HG03066 (cell line): Measurements from ENCODE around the gene POGK.
"Not testable (repeated sequence)": the region's sequence is repeated elsewhere in the genome, so short reads cannot be mapped to it uniquely, and the experiment has no call there.

ENCODE experiments used
- ATAC-seq: cut with Tn5 transposase; IDR thresholded peaks from one replicate; pipeline ENCODE4 v1.9.1; 2021; ENCODE audit warnings: low read depth; ENCODE audit not compliant: unreplicated experiment

POGK gene

GRCh38 chr1:166852918-166853317, 13.6 kb downstream of the POGK start:
- ATAC-seq = no peak

DNA sequence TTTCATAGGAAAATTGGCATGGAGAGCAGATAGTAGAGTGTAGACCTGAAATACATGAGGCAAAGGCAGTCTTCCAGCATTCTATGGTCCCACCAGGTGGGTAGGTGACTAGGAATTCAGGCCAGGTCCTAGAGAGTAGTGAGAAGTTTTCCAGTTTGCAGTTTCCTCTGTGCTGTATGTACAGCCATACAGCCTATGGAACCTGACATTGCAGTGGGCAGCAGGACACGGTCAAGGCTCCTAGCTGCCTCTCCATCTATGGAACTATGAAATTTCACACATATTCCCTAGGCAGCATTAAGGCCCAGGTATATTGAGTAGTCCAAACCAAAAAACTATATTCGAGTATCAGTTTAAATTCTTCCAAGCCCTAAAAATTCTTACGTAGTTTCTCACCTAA, 16.3 kb downstream of the POGK start:
- ATAC-seq = no peak

DNA sequence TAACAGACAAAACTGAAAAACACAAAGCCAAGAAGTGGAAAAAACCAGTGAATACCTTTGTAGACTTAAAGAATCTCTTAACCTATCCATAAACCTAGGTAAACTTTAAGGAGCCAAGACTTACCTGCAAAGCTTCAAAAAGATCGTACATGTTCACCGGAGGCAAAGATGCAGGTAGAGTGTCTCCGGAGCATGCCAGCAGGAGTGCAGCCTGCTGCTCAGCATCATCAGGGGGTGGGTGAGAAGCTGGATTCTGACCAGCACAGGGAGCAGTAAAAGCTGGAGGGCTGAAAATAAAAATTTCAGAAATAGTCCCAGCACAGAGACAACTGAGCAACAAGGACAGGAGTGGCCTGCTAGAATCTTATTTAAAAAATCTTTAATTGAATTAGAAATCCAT, 18.7 kb downstream of the POGK start:
- no peak for ATAC-seq

GRCh38 chr1:166858726-166859419, 19.6 kb downstream of the POGK start:
- no peak for ATAC-seq

DNA sequence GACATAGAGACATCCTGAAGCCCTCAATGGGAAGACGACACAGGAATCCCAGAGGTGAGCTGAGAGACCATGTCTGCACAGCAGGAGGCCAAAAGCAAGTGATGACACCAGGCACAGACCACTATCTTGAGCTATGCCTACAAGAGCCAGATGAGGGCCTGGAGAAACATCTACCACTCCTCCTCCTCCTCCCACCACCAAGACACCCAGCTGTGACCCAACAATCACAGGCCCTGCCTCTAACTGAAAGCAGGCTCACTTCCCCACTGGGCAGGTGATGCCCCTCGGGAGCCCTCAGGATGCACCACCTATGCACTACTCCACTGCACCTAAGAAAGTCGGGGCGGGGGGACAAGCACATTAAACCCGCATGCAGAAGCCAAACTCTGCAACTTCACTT, 20.3 kb downstream of the POGK start:
- no peak for ATAC-seq

DNA sequence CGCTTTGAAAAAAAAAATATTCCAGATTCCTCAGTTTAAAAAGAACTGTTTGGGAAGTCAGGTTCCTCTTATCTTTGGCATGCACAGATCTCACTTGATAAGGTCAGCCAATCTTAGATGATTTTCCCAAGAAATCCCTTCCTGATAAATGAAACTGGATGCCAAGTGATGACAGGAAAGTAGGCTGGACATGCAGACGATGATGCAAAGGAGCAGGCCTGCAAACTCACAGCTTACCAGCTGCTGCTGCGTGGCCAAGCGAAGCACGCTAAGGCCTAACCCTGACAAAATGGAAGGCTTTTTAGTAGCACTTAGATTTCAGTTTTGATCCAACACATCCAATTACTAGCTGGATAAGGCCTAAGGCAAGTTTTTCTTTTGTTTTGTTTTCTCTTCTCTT, 26.7 kb downstream of the POGK start:
- ATAC-seq = no peak

DNA sequence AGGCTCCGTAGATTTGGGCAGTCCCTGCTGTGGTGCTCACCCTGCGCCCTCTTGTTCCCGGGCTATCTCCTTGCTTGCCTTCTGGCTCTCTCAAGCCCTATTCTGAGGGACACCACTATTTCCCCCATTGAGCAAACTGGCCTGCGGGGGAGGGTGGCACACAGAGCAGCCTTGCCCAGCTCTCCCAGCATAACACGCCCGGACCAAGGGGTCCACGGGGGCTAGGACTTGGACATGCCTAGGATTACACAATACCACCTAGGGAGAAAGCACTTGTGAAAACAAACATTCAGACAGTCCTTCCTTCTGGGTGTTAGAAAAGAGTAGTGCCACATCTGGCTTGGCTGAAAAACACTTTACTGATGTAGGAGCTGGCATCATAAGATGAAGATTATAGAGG, 29.4 kb downstream of the POGK start:
- ATAC-seq = no peak

- no peak for ATAC-seq
Measured at GRCh38 chr1:166869318-166870099, 30.2 kb downstream of the POGK start.

DNA sequence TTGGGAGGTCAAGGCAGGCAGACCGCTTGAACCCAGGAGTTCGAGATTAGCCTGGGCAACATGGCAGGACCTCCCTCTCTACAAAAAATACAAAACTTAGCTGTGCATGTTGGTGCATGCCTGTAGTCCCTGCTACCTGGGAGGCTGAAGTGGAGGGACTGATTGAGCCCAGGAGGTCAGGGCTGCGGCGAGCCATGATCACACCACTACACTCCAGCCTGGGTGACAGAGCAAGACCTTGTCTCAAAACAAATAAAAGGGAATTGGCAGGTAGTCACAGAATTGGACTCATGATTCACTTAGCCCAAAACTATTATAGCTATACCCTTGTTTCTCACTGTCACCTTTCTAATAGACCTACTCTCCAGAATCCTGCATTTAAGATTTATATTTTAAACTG, 31.3 kb downstream of the POGK start:
- ATAC-seq = no peak

GRCh38 chr1:166874464-166874863, 35.2 kb downstream of the POGK start:
- no peak for ATAC-seq

- ATAC-seq = no peak
Measured at GRCh38 chr1:166875302-166875733, 36.0 kb downstream of the POGK start.

DNA sequence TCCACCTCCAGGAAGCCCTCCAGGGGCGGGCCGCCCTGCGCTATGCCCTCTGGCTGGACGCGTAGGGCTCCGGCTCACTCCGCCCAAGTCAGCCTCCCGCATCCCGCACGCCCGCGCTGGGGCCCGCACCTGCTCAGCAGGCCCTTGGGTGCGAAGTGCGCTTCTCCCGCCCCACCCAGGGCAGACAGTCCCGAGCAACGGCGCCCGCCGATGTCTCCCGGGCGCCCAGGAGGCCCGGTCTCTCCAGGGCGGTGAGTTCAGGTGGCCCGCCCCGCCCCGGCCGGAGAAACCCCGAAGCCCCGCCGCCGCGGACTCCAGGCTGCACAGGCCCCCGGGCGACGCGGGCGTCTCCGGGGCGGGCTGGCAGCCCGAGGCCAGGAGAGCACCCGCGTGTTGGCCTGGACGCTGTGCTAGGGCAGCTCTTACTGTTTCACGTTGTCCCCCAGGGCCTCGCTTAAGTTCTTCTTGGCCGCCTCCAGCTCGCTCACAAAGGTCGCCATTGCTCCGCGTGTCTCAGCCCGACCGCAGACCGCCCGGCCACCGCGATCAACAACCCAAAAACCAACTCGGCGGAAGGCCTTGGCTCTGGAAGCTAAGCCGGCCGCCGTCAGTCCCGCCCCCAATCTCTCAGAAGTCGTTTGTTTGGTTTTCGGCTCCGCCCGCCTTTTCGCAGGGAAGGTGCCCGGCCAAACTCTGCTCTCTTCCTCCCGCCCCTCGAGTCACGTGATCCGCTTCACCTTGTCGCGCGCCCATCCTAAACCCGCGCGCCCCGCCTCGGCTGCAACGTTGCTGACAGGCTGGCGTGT, 36.7 kb downstream of the POGK start, which contains the start of gene TADA1:
Gene TADA1 (minus strand): TSS at position 531 of the 806 bp plus-strand sequence. CDS start 31 bp downstream, at position 500.
- peak; percentile 91 for ATAC-seq

- peak; percentile 0 for ATAC-seq
Measured at GRCh38 chr1:166876540-166876838, 37.2 kb downstream of the POGK start.

- not testable (repeated sequence) for ATAC-seq
Measured at GRCh38 chr1:166878173-166878917, 39.1 kb downstream of the POGK start.

- ATAC-seq = no peak
Measured at GRCh38 chr1:166882893-166883292, 43.6 kb downstream of the POGK start.

GRCh38 chr1:166884040-166884642, 44.9 kb downstream of the POGK start:
- ATAC-seq = no peak

- ATAC-seq = no peak
Measured at GRCh38 chr1:166884971-166885370, 45.7 kb downstream of the POGK start.

DNA sequence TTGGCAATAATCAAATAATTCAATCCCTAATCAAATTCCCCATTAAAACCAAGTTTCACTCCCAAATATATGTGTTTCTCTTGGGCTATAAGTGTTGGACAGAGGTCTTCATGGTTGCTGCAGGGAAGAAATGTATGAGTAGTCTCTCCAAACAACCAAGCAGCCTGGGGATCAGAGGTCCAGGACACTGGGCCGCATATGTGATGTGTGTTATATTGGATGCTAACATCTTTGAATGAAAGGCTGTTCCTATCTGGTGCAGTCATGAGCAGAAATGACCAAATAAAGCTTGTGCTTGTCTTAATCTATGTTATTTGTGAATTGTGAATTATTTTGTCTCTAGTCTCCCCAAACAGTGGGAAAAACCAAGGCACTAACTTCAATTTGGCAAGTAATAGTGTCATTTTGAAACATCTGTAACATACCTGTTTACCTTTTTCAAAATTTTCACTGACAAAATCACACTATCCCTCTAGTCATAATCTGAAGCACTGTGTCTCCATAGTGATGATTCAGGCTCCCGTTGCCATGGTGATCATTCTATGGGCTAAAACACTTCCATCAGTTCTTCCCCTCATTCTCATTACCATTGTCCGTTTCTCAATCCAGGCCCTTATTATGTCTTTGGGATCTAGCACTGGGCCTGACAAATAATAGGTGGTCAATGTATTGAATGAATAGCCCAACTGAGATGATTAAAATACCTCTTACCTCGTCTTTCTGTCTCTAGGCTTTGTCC, 49.3 kb downstream of the POGK start:
- ATAC-seq = no peak

DNA sequence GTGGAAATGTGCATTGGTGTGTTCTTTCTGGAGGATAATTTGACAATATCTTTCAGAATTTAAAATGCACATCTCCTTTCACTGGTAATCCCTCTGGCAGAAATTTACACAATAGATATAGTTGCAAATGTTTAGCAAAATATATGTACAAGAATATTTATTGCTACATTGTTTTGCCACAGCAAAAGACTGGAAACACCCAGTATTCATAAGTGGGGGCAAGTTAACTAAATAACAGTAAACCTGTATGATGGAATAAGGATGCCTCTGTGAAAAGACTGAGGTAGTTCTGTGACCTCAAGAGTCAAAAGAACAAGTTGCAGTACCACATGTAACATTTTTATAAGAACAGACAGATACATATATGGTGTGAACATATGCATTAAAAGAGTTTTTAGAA, 50.5 kb downstream of the POGK start:
- no peak for ATAC-seq

DNA sequence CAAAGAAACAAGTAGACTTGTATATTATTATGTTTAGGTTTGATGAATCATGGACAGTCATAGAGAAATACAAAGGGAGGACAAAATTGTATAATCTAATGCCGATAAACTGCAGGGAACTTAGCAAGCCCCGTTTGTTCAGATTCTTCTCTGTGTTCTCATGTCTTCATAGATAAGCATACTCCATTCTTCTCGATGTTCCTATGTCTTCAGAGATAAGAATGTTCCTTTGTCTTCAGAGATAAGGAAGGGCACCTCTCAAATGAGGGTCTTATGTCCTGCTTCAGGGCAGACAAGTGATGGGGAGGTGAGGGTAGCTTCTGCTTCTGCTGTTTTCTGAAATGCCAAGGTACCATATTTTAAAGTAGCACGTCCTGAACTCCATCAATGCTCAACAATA, 56.5 kb downstream of the POGK start:
- ATAC-seq = no peak
